Measurements from ENCODE around the gene PARD6G. TPM values are rescaled to one million over a fixed set of nuclear protein-coding genes. Genes with fewer than 3 reads are reported as not detected.
A peak's percentile ranks its signal among the peaks of the same experiment; 100 is the strongest.

PARD6G gene
- polyA plus RNA-seq, 1 of the 3 experiments (the other 2 are of a cell fraction) = 4.3 TPM

DNA sequence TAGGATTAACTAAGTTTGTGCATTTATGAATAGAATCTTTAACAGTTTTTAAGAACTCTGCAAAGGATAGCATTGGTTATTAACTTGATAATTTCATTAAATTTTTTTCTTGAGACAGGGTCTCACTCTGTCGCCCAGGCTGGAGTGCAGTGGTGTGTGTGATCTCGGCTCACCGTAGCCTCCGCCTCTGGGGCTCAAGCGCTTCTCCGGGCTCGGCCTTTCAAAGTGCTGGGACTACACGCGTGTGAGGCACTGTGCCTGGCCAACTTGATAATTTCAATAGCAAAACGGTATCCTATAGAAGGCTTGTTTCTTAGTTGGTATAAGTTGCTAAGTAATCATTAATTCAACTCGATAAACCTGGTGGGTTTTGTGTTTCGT lies 100.3 kb downstream of the PARD6G start:
- no peak for DNase-seq
- no peak overlapping the region for H3K9ac ChIP-seq
- no peak overlapping the region for H2AFZ ChIP-seq (ENCODE audit: low read depth)
- peaks cover 0 to 8% of the 10 kb centered on the region in 2 experiments; a peak in 3 of 4 replicates for H3K4me1 ChIP-seq (ENCODE audit: control insufficient read depth in 1 of 2, insufficient read depth in 2 of 2, low read depth in 1 of 2, low read length in 1 of 2)
- peaks cover 12% of the 10 kb centered on the region; the same call in 1 of the 2 replicates for H4K20me1 ChIP-seq (ENCODE audit: insufficient read depth)
- TF ChIP-seq MEF2A (IDR thresholded peaks at IDR 0.05; ENCODE audit: borderline replicate concordance, low read depth) (no peak), TAF1 (IDR thresholded peaks at IDR 0.05; ENCODE audit: borderline replicate concordance, low read depth, low read length) (no peak)
- TF ChIP-seq, protein P1, sequence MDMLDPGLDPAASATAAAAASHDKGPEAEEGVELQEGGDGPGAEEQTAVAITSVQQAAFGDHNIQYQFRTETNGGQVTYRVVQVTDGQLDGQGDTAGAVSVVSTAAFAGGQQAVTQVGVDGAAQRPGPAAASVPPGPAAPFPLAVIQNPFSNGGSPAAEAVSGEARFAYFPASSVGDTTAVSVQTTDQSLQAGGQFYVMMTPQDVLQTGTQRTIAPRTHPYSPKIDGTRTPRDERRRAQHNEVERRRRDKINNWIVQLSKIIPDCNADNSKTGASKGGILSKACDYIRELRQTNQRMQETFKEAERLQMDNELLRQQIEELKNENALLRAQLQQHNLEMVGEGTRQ (IDR thresholded peaks at IDR 0.05; ENCODE audit: borderline replicate concordance, low read depth, low read length) = no peak
- TF ChIP-seq, protein P2, sequence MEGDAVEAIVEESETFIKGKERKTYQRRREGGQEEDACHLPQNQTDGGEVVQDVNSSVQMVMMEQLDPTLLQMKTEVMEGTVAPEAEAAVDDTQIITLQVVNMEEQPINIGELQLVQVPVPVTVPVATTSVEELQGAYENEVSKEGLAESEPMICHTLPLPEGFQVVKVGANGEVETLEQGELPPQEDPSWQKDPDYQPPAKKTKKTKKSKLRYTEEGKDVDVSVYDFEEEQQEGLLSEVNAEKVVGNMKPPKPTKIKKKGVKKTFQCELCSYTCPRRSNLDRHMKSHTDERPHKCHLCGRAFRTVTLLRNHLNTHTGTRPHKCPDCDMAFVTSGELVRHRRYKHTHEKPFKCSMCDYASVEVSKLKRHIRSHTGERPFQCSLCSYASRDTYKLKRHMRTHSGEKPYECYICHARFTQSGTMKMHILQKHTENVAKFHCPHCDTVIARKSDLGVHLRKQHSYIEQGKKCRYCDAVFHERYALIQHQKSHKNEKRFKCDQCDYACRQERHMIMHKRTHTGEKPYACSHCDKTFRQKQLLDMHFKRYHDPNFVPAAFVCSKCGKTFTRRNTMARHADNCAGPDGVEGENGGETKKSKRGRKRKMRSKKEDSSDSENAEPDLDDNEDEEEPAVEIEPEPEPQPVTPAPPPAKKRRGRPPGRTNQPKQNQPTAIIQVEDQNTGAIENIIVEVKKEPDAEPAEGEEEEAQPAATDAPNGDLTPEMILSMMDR (IDR thresholded peaks at IDR 0.05) = no peak
- POLR2A ChIA-PET = interaction anchor here (1.2 kb wide), 1 partner anchor 38 kb away, joined by 4 read pairs; no protein-coding TSS in a partner anchor
- H3K4me3 ChIP-seq (ENCODE audit: low read depth in 2 of 2, low read length in 1 of 2) = peak overlapping the region; percentile 63 to 66; a peak in 3 of 4 replicates
- CTCF ChIA-PET = interaction anchor here (1.5 to 4.8 kb wide), 2 partner anchors 10 to 29 kb away, joined by 3 to 31 read pairs; no protein-coding TSS in a partner anchor
- H3K4me2 ChIP-seq = peak overlapping the region; percentile 82
- peaks cover 16 to 41% of the 10 kb centered on the region in 2 experiments for H3K36me3 ChIP-seq (replicated peaks in 1 of 2; ENCODE audit: control insufficient read depth in 1 of 2, insufficient read depth in 2 of 2, low read length in 1 of 2)
- no peaks in the 10 kb centered on the region for H3K27me3 ChIP-seq (ENCODE audit: insufficient read depth)
- H3F3A ChIP-seq (replicated peaks; ENCODE audit: insufficient read depth) = peaks cover 10% of the 10 kb centered on the region
- no peaks in the 10 kb centered on the region for H3K9me3 ChIP-seq
- peak overlapping the region in 1 of 2 experiments; percentile 39; a peak in 3 of 4 replicates for H3K27ac ChIP-seq (ENCODE audit: low read depth in 2 of 2, low read length in 1 of 2)
- no peaks in the 10 kb centered on the region for H3K9me2 ChIP-seq
- no peaks in the 10 kb centered on the region for H3K79me2 ChIP-seq (ENCODE audit: insufficient read depth)
- WGBS (ENCODE audit: low lambda C conversion rate) = 58% methylated on average over 10 of the region's 12 CpGs

DNA sequence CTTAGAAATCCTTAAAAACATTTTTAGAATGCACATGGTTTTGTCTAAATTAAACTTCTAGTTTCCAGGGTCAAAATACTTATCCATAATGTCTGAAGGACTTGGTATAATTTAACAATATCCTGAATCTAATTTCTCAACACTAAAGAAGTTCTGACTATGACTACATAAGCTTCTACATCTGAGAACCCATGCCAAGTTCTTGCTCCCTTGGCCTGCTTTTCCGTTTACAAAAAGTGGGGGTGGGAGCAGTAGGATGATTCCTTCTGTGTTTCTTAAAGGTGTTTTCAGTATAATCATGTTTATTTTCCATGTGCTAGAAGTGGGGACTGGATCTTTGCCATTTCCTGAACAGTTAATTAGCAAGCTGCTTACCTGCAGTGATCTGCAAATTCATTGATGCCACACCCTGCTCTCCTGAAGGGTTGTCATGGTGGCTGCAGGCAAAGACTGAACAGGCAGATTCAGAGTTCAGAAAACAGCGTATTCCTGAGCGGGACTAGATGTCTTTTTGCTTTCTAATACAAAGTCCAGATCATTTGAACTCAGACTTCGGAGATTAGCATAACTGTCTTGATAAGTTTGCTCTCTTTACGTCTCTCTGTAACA lies 102.0 kb downstream of the PARD6G start:
- H3K36me3 ChIP-seq (replicated peaks in 1 of 2; ENCODE audit: control insufficient read depth in 1 of 2, insufficient read depth in 2 of 2, low read length in 1 of 2) = peaks cover 21 to 44% of the 10 kb centered on the region in 2 experiments
- H3F3A ChIP-seq (replicated peaks; ENCODE audit: insufficient read depth) = peaks cover 10% of the 10 kb centered on the region
- POLR2A ChIA-PET = no interaction called here
- H3K9me3 ChIP-seq = no peaks in the 10 kb centered on the region
- H2AFZ ChIP-seq (ENCODE audit: low read depth) = no peak overlapping the region
- H3K4me1 ChIP-seq (ENCODE audit: control insufficient read depth in 1 of 2, insufficient read depth in 2 of 2, low read depth in 1 of 2, low read length in 1 of 2) = peaks cover 0 to 8% of the 10 kb centered on the region in 2 experiments; a peak in 3 of 4 replicates
- no peak overlapping the region for H3K4me3 ChIP-seq (ENCODE audit: low read depth in 2 of 2, low read length in 1 of 2)
- no peak for DNase-seq
- CTCF ChIA-PET = interaction anchor here (0.9 to 4.8 kb wide), 4 partner anchors 12 to 113 kb away, joined by 3 to 31 read pairs (median 3); no protein-coding TSS in a partner anchor
- H4K20me1 ChIP-seq (ENCODE audit: insufficient read depth) = peaks cover 12% of the 10 kb centered on the region
- 92% methylated on average over 5 of the region's 5 CpGs for WGBS (ENCODE audit: low lambda C conversion rate)
- H3K9ac ChIP-seq = no peak overlapping the region
- H3K27ac ChIP-seq (ENCODE audit: low read depth in 2 of 2, low read length in 1 of 2) = no peak overlapping the region; a peak in 1 of 4 replicates
- no peaks in the 10 kb centered on the region for H3K9me2 ChIP-seq
- H3K27me3 ChIP-seq (ENCODE audit: insufficient read depth) = no peaks in the 10 kb centered on the region
- no peak overlapping the region for H3K4me2 ChIP-seq
- no peaks in the 10 kb centered on the region for H3K79me2 ChIP-seq (ENCODE audit: insufficient read depth)
- TF ChIP-seq FOSL2 (IDR thresholded peaks at IDR 0.05; ENCODE audit: borderline replicate concordance, low read depth) (no peak), EZH2phosphoT487 (IDR thresholded peaks at IDR 0.05; ENCODE audit: borderline replicate concordance, low read depth) (no peak), SIN3A (IDR thresholded peaks at IDR 0.05; ENCODE audit: borderline replicate concordance, low read depth, low read length) (no peak), EP300 (IDR thresholded peaks at IDR 0.05; ENCODE audit: borderline replicate concordance in 1 of 2, low read depth in 1 of 2, low read length in 1 of 2) (no peak), JUND (IDR thresholded peaks at IDR 0.05) (no peak), CHD2 (IDR thresholded peaks at IDR 0.05; ENCODE audit: low read length, partially characterized antibody) (no peak), ELF1 (IDR thresholded peaks at IDR 0.05) (no peak), RCOR1 (IDR thresholded peaks at IDR 0.05; ENCODE audit: low read length) (no peak), MEF2A (IDR thresholded peaks at IDR 0.05; ENCODE audit: borderline replicate concordance, low read depth) (no peak), RAD21 (IDR thresholded peaks at IDR 0.05; ENCODE audit: low read length) (no peak)
- TF ChIP-seq, protein P3, sequence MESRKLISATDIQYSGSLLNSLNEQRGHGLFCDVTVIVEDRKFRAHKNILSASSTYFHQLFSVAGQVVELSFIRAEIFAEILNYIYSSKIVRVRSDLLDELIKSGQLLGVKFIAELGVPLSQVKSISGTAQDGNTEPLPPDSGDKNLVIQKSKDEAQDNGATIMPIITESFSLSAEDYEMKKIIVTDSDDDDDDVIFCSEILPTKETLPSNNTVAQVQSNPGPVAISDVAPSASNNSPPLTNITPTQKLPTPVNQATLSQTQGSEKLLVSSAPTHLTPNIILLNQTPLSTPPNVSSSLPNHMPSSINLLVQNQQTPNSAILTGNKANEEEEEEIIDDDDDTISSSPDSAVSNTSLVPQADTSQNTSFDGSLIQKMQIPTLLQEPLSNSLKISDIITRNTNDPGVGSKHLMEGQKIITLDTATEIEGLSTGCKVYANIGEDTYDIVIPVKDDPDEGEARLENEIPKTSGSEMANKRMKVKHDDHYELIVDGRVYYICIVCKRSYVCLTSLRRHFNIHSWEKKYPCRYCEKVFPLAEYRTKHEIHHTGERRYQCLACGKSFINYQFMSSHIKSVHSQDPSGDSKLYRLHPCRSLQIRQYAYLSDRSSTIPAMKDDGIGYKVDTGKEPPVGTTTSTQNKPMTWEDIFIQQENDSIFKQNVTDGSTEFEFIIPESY (IDR thresholded peaks at IDR 0.05; ENCODE audit: borderline replicate concordance, low read depth) = no peak
- TF ChIP-seq, protein P4, sequence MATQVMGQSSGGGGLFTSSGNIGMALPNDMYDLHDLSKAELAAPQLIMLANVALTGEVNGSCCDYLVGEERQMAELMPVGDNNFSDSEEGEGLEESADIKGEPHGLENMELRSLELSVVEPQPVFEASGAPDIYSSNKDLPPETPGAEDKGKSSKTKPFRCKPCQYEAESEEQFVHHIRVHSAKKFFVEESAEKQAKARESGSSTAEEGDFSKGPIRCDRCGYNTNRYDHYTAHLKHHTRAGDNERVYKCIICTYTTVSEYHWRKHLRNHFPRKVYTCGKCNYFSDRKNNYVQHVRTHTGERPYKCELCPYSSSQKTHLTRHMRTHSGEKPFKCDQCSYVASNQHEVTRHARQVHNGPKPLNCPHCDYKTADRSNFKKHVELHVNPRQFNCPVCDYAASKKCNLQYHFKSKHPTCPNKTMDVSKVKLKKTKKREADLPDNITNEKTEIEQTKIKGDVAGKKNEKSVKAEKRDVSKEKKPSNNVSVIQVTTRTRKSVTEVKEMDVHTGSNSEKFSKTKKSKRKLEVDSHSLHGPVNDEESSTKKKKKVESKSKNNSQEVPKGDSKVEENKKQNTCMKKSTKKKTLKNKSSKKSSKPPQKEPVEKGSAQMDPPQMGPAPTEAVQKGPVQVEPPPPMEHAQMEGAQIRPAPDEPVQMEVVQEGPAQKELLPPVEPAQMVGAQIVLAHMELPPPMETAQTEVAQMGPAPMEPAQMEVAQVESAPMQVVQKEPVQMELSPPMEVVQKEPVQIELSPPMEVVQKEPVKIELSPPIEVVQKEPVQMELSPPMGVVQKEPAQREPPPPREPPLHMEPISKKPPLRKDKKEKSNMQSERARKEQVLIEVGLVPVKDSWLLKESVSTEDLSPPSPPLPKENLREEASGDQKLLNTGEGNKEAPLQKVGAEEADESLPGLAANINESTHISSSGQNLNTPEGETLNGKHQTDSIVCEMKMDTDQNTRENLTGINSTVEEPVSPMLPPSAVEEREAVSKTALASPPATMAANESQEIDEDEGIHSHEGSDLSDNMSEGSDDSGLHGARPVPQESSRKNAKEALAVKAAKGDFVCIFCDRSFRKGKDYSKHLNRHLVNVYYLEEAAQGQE (IDR thresholded peaks at IDR 0.05; ENCODE audit: low read depth, low read length) = no peak
- TF ChIP-seq, protein P5, sequence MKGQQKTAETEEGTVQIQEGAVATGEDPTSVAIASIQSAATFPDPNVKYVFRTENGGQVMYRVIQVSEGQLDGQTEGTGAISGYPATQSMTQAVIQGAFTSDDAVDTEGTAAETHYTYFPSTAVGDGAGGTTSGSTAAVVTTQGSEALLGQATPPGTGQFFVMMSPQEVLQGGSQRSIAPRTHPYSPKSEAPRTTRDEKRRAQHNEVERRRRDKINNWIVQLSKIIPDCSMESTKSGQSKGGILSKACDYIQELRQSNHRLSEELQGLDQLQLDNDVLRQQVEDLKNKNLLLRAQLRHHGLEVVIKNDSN (IDR thresholded peaks at IDR 0.05; ENCODE audit: borderline replicate concordance, low read depth) = no peak

Data from SK-N-SH (cell line).